Jurkat, Clone E6-1 (cell line): ENCODE results near the gene PRM2.

Experiments
- DNase-seq: peaks from one replicate; pipeline ENCODE4 v3.0.0-alpha.2; 2011; ENCODE audit warnings: low read depth, low spot score
- H3K4me3 ChIP-seq: 2 replicates; pipeline ENCODE4 v1.5.1; 2011; ENCODE audit warnings: mild to moderate bottlenecking, low read length, control low read depth, moderate library complexity

Gene PRM2

DNA sequence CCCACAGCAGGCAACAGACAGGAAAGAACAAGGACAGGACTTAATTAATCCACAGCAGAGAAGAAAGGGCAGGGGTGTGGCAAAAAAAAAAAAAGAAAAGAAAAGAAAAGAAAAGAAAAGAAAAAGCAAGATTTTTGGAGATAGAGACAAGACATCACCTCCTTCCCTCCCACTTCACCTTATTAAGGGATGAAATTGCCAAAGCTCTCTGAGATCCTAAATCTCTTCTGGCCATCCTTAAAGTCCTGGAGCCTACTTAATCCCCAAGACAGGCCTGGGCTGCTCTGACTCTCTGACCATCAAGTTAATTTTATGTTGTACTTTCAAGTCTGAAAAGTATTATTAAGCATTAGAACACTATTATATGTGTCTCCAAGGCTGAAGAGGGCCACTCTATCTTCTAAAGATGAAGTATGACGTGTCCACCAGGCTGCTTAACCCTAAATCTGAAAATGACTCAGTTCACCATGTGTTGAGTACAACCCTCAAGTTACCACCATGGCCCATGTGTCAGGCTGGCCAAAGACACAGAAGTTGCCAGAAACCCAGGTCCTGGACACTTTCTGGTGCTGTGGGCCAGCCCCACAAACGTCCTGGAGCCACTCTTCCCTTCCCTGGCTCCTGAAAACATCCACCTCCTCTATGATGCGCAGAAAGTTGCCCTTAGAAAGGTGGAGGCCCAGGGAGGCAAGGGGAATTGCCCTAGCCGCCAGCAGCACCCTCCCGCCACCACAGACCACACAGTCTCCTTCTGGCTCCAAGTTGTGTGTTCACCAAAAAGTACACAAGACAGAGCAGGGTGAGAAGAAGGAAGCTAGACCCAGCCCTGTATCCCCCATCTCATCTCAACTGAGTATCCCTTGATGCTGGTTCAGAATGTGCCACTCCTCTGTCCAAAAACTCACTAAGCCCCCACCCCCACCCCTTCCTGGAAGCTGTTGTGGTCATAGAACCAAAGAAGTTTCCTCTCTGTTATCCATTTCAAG is 23.0 kb downstream of the PRM2 start:
- no peak for DNase-seq
- no peak overlapping the region for H3K4me3 ChIP-seq

DNA sequence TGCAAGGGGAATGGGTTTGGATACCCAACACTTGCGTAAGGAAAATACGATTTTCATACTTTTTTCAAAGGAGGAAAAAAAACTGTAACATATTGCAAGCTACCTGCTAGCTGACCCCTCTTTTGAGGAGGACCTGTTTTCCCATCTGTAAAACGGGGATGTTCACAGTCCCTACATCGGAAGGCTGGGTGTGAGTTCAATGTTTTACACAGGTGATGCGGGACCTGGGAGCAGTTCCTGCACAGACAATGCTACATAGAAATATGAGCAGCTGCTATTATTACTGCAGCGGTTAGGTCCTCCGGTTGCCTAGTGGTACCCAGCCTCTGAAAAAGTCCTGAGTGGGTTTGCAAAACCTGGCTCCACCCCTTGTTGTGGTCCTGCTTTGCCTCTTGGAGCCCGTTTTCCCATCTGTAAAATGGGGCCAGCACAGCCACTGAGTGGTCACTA is 23.8 kb downstream of the PRM2 start:
- no peak overlapping the region for H3K4me3 ChIP-seq
- DNase-seq, result no peak

- DNase-seq, result peak; percentile 60
- H3K4me3 ChIP-seq, result no peak overlapping the region
Observed at GRCh38 chr16:11251525-11252481, 24.5 kb downstream of the PRM2 start.

GRCh38 chr16:11250786-11251524 is 25.3 kb downstream of the PRM2 start:
- no peak overlapping the region for H3K4me3 ChIP-seq
- DNase-seq, result no peak

DNA sequence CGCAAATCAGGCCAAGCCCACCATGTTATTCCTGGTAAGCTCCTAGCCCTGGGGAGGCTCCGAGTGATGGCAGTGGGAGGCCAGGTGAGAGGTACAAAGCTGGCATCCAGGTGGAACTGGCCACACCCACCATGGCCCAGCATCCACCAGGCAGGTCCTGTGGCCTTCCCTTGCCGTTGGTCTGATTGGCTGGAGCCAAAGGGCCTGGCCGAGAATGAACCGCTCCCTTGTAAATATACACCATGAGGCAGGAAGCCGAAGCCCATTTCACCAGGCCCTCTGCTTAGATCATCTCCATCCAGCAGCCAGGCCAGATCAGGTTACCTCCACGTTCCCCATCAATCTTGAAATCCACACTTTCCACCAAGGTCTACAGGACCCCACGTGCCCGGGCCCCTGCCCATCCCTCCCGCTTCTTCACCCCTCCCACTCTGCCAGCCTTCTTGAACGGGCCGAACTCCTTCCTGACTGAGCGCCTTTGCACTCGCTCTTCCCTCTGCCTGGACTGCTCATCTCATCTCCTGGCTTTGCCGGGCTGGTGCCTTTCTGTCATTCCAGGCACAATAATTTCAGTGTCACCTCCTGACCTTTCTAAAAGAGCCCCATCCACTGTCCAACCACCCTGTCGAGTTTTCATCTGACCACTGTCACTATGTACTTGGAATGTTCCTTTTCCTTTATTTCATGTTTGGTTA is 26.0 kb downstream of the PRM2 start:
- DNase-seq, result no peak
- H3K4me3 ChIP-seq, result no peak overlapping the region

- DNase-seq, result no peak
- no peak overlapping the region for H3K4me3 ChIP-seq
Observed at GRCh38 chr16:11249233-11250061, 26.8 kb downstream of the PRM2 start.

DNA sequence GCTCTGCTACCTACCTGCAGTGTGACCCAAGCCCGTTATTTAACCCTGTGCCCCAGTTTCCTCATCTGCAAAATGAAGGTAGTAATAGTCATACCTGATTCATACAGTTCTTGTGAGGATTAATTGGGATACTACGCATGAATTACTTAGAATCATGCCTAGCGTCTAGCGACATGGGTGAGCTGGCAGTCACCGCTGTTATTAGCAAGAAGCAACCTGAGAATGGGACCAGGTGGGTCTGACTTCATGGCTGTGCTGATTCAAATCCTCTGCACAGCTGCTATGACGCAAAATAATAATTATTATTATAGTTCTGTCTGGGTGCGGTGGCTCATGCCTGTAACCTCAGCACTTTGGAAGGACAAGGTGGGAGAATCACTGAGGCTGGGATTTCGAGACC is 28.1 kb downstream of the PRM2 start:
- no peak for DNase-seq
- no peak overlapping the region for H3K4me3 ChIP-seq

- no peak overlapping the region for H3K4me3 ChIP-seq
Observed at GRCh38 chr16:11245988-11246387, 30.3 kb downstream of the PRM2 start.

DNA sequence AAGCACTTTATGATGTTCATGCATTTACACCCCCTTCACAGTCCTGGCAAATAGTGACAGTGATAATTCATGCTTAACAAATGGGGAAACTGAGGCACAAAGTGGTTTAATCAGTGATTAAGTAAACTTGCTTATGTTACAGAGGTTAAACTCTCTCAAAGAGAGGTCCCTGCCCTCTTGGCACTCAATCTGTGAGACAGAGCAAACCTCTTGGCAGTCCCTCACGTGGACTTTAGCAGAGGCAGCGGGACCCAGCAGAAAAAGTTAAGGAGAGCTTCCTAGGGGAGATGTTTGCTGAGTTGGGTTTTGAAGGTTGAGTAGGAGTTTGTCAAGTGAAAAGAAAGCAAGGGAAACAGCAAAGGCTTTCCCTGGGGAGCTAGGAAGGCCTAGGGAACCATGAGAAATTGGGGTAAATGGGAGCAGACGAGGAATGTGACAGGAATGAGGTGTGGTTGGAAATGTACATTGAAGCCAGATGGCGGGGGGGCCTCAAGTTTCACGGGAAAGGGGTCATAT is 31.0 kb downstream of the PRM2 start:
- no peak for DNase-seq
- H3K4me3 ChIP-seq, result no peak overlapping the region

More at GRCh38 chr16:11245988-11246387, 30.3 kb downstream of the PRM2 start:
- DNase-seq, result no peak

- DNase-seq, result no peak
- H3K4me3 ChIP-seq, result no peak overlapping the region
Observed at GRCh38 chr16:11242658-11243057, 33.6 kb downstream of the PRM2 start.

GRCh38 chr16:11241480-11242204 is 34.6 kb downstream of the PRM2 start:
- H3K4me3 ChIP-seq, result no peak overlapping the region
- DNase-seq, result no peak

DNA sequence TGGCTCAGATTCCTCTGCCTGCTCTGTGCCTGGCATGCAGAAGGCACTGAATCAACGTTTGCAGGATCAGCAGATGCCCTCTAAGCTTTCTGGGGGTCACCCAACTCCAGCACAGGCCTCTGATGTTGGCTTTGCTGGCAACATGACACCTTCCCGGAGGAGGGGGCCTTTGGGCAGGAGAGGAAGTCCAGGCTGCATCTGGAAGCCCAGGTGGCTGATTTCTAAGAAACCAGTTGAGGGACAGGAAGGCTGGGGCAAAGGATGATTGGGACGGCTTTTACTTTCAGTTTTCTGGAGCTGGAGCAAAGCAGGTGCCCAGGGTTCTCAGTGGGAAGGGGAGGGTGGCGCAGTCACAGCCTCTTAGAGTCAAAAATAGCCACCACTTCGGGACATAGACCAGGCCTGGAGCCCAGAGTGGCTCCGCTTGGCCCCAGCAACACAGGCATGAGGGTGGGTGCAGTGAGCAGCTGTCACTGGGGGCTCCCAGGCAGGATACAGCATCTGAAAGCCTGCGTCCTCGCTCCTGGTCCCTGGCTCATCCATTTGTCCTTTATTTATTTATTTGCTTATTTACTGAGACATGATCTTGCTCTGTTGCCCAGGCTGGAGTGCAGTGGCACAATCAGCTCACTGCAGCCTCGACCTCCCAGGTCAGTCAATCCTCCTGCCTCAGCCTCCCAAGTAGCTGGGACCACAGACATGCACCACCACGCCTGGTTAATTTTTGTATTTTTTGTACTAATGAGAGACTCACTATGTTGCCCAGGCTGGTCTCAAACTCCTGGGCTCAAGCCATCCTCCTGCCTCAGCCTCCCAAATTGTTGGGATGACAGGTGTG is 35.4 kb downstream of the PRM2 start:
- DNase-seq, result peak; percentile 59
- no peak overlapping the region; the same call in 1 of the 2 replicates for H3K4me3 ChIP-seq

- no peak overlapping the region for H3K4me3 ChIP-seq
- no peak for DNase-seq
Observed at GRCh38 chr16:11239644-11240632, 36.3 kb downstream of the PRM2 start.

GRCh38 chr16:11238272-11239202 is 37.7 kb downstream of the PRM2 start:
- DNase-seq, result no peak
- H3K4me3 ChIP-seq, result no peak overlapping the region
